ENCODE measurements around the gene ATP1B2.

The ATP1B2 gene

GRCh38 chr17:7684851-7685532 lies 34.3 kb downstream of the ATP1B2 start:
- in situ Hi-C loops (cut with MboI; ENCODE audit: low sequenced_read_pairs): loop anchor here (25.0 kb wide), 2 partner anchors 98 to 348 kb away; partner anchors contain the start of genes ACAP1, CD68, MPDU1 and NEURL4

- in situ Hi-C loops (cut with MboI; ENCODE audit: low sequenced_read_pairs): loop anchor here (25.0 kb wide), 2 partner anchors 98 to 348 kb away; partner anchors contain the start of genes ACAP1, CD68, MPDU1 and NEURL4
Measured at GRCh38 chr17:7685533-7686221, 35.0 kb downstream of the ATP1B2 start.

- in situ Hi-C loops (cut with MboI; ENCODE audit: low sequenced_read_pairs): loop anchor here (25.0 kb wide), 2 partner anchors 99 to 349 kb away; partner anchors contain the start of genes ACAP1, CD68, MPDU1 and NEURL4
Measured at GRCh38 chr17:7686222-7687071, 35.7 kb downstream of the ATP1B2 start.

DNA sequence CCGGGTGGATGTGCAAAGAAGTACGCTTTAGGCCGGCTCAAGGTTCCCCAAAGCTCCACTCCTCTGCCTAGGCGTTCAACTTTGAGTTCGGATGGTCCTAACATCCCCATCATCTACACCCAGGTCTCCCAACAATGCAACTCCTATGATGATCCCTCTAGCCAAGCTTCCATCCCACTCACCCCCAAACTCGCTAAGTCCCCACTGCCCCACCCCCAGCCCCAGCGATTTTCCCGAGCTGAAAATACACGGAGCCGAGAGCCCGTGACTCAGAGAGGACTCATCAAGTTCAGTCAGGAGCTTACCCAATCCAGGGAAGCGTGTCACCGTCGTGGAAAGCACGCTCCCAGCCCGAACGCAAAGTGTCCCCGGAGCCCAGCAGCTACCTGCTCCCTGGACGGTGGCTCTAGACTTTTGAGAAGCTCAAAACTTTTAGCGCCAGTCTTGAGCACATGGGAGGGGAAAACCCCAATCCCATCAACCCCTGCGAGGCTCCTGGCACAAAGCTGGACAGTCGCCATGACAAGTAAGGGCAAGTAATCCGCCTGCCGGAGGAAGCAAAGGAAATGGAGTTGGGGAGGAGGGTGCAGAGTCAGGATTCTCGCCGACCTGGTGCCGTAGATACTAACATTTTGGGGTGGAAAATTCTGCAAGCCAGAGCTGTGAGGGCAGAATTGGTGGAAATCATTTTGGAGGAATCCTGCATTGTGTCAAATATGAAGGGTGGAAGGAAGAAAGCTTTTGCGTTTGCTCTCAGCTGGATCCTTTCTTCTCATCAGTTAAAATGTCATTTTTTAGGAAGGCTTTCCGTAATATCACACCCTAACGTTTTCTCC lies 36.6 kb downstream of the ATP1B2 start, which contains the start of gene TP53:
Gene TP53 (minus strand): TSS at position 419 of the 836 bp plus-strand sequence. CDS start 10,896 bp downstream, outside the sequence.
- in situ Hi-C loops (cut with MboI; ENCODE audit: low sequenced_read_pairs): loop anchor here (25.0 kb wide), 2 partner anchors 100 to 350 kb away; partner anchors contain the start of genes ACAP1, CD68, MPDU1 and NEURL4

DNA sequence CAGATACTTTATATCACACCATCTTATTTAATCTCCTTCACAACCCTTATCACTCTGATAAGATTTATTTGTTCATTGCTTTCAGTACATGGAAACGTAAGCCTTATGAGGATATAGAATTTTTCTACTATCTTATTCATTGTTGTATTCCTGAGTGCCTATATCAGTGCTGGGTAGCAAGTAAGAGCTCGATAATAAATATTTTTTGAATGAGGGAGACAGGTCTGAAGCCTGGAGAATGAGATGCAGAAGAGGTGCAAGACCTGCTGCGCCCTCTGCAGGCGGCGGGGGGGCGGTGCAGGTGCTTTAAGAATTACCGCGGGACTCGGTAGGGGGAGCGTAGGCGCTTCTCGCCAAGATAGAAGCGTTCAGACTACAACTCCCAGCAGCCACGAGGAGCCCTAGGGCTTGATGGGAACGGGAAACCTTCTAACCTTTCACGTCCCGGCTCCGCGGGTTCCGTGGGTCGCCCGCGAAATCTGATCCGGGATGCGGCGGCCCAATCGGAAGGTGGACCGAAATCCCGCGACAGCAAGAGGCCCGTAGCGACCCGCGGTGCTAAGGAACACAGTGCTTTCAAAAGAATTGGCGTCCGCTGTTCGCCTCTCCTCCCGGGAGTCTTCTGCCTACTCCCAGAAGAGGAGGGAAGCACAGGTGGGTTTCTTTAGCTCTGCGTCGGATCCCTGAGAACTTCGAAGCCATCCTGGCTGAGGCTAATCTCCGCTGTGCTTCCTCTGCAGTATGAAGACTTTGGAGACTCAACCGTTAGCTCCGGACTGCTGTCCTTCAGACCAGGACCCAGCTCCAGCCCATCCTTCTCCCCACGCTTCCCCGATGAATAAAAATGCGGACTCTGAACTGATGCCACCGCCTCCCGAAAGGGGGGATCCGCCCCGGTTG lies 37.4 kb downstream of the ATP1B2 start, which contains the start of gene WRAP53:
Gene WRAP53 (plus strand): TSS at position 570 of the 900 bp plus-strand sequence. CDS start 172 bp downstream, at position 742.
- in situ Hi-C loops (cut with MboI; ENCODE audit: low sequenced_read_pairs): loop anchor here (25.0 kb wide), 2 partner anchors 101 to 351 kb away; partner anchors contain the start of genes ACAP1, CD68, MPDU1 and NEURL4

- in situ Hi-C loops (cut with MboI; ENCODE audit: low sequenced_read_pairs): loop anchor here (25.0 kb wide), 2 partner anchors 102 to 352 kb away; partner anchors contain the start of genes ACAP1, CD68, MPDU1 and NEURL4
Measured at GRCh38 chr17:7688808-7689316, 38.1 kb downstream of the ATP1B2 start.

GRCh38 chr17:7695586-7695985 lies 44.9 kb downstream of the ATP1B2 start:
- in situ Hi-C loops (cut with MboI; ENCODE audit: low sequenced_read_pairs): loop anchor here (25.0 kb wide), 2 partner anchors 108 to 358 kb away; partner anchors contain the start of genes ACAP1, CD68, MPDU1 and NEURL4

- in situ Hi-C loops (cut with MboI; ENCODE audit: low sequenced_read_pairs): loop anchor here (25.0 kb wide), 2 partner anchors 111 to 361 kb away; partner anchors contain the start of genes ACAP1, CD68, MPDU1 and NEURL4
Measured at GRCh38 chr17:7697828-7698588, 47.3 kb downstream of the ATP1B2 start.

GRCh38 chr17:7700510-7700909 lies 49.8 kb downstream of the ATP1B2 start:
- in situ Hi-C loops (cut with MboI; ENCODE audit: low sequenced_read_pairs): no loop called here

- in situ Hi-C loops (cut with MboI; ENCODE audit: low sequenced_read_pairs): no loop called here
Measured at GRCh38 chr17:7701681-7702080, 51.0 kb downstream of the ATP1B2 start.

- in situ Hi-C loops (cut with MboI; ENCODE audit: low sequenced_read_pairs): no loop called here
Measured at GRCh38 chr17:7702776-7703175, 52.0 kb downstream of the ATP1B2 start.

DNA sequence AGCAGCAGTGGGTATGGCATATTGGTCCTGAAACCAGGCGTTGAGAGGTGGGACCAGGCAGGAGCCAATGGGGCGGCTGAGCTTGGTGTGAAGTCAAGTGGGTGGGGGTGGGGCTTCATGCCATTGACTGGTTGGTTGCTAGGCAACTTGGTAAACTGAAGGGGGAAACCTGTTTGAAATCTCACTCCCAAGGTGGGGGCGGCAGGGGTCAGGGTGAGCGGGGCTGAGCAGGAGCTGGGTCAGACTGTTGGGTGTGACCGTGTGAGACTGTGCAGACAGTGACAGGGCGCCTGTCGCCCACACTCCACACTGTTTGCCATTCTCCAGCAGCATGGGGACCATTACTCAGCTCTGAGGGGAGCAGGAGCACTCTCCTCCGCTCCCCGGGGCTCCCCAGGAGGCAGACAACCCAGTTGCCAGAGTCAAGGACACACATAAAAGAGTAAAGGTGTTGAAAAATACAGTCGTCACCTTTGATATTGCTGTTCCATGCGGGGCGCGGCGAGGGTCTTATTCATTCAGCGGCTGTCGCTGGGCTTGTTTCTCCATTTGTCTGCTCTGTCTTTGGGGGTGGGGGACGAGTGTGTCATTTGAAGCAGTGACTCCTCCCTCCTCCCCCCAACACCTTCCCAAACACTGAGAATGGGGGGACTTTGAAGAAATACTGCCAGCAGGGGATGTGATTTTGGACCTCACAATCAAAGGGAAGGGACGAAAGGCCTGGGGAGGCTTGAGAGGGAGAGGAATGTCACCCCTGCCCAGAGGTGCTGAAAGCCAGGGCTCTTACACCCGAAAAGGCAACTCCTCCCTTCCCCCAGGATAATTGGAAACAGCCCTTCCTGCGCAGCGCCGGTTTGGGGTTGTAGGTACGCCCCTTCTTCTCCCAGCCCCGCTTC lies 53.1 kb downstream of the ATP1B2 start:
- in situ Hi-C loops (cut with MboI; ENCODE audit: low sequenced_read_pairs): no loop called here

- in situ Hi-C loops (cut with MboI; ENCODE audit: low sequenced_read_pairs): no loop called here
Measured at GRCh38 chr17:7704601-7705268, 54.0 kb downstream of the ATP1B2 start, which contains the start of gene EFNB3. EFNB3 (plus strand) TSS chr17:7705202; CDS start chr17:7705599, 397 bp downstream.

DNA sequence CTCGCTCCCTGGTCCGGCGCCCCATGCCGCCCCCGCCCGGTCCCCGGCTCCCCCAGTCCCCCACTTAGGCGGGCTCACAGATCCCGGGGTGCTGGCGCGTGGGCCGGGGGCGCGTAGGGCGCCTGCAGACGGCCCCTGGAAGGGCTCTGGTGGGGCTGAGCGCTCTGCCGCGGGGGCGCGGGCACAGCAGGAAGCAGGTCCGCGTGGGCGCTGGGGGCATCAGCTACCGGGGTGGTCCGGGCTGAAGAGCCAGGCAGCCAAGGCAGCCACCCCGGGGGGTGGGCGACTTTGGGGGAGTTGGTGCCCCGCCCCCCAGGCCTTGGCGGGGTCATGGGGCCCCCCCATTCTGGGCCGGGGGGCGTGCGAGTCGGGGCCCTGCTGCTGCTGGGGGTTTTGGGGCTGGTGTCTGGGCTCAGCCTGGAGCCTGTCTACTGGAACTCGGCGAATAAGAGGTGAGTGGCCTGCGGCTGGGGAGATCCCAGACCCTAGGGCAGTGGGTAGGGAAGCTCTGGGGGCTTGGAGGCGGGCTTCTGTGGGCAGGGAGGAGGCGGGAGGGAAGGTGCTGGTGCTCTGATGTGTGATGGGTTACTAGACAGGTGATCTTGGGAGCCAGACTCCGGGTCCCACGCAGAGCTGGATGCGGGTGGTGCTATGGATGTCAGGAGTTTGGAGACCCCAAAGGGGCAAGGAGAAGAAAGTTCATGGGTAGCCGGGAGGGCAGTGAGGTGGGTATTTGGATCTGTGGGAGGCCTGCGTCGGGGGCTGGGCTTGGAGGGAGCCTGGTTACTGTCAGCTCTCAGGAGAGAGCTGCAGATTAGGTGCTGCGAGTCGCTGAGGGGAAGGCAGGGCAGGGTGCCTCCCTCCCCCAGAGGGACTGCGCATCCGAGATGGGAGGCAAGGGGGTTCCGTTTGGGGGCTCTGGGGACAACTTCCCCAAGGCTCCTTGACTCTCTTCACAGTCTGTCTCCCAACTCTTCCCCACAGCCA lies 54.8 kb downstream of the ATP1B2 start:
- in situ Hi-C loops (cut with MboI; ENCODE audit: low sequenced_read_pairs): no loop called here

Data from HL-60/S4 treated with phorbol 12-myristate 13-acetate at 8.2 ng/mL for 4 days and 3 days (cell line).